K562 (cell line): ENCODE results near the gene BEST3. TPM values are rescaled to one million over a fixed set of nuclear protein-coding genes. Genes with fewer than 3 reads are reported as not detected.

ENCODE experiments used
- ATAC-seq: fragments of 200-7000 bp; cut with Tn5 transposase; 3 replicates; pipeline ENCODE4 v1.9.1; 2020; ENCODE audit warnings: moderate library complexity
- BruUV-seq: library from RNA; stranded (reverse); fragments of 400-500 nt; replicated peaks from 2 replicates; lab custom pipeline; 2021; lab: Mats Ljungman, UMichigan
- CTCF ChIA-PET: fragments of 300-600 bp; formaldehyde crosslinking; extraction: SDS; loops from one replicate; lab custom pipeline; 2021; ENCODE audit warnings: low intra/inter-chr PET ratio; lab: Yijun Ruan, JAX
- POLR2A ChIA-PET: fragments of 300-600, 350-650 bp; sonication (Branson Sonifier 250); formaldehyde crosslinking; extraction: SDS; loops from one replicate; lab custom pipeline; 2021; ENCODE audit warnings: antibody characterized with exemption, inconsistent platforms; lab: Yijun Ruan, JAX
- DNase-seq, 4 experiments: peaks; one replicate each; pipeline versions ENCODE4 v3.0.0 to v3.0.0-alpha.2; 2011 to 2018; ENCODE audit warnings: low spot score in 3 of 4, mixed read lengths in 3 of 4; ENCODE audit errors: extremely low read depth in 1 of 4
- FAIRE-seq: peaks from 2 replicates; lab custom pipeline; 2011; peaks lifted over from hg19 to GRCh38; lab: Jason Lieb, UNC
- H2AFZ ChIP-seq: 2 replicates; pipeline ENCODE4 v1.6.0; 2011; ENCODE audit warnings: low read depth, low read length, control low read depth, inconsistent platforms
- H3K27ac ChIP-seq: fragments of 200-600 bp; 3 replicates; pipeline ENCODE4 v1.8.0; 2011; ENCODE audit warnings: low read depth, mild to moderate bottlenecking, control low read depth, inconsistent platforms, low read length, moderate library complexity, mixed read lengths; ENCODE audit errors: extremely low read depth
- H3K27me3 ChIP-seq, 2 experiments: fragments of 300-600 bp in 1 of 2; 2 replicates in 1 of 2; 3 replicates in 1 of 2; pipeline versions ENCODE4 v1.6.0 to v1.8.0; 2011; ENCODE audit warnings: inconsistent platforms in 2 of 2, low read length in 2 of 2, mild to moderate bottlenecking in 1 of 2, mixed read lengths in 1 of 2, moderate library complexity in 1 of 2; ENCODE audit not compliant: control insufficient read depth in 2 of 2, insufficient read depth in 2 of 2
- H3K36me3 ChIP-seq: fragments of 300-600 bp; 3 replicates; pipeline ENCODE4 v1.8.0; 2011; ENCODE audit warnings: mild to moderate bottlenecking, low read length, inconsistent platforms; ENCODE audit not compliant: control insufficient read depth, insufficient read depth
- H3K4me1 ChIP-seq, 2 experiments: fragments of 200-600 bp in 1 of 2; replicated peaks in 1 of 2; 2 replicates in 1 of 2; 3 replicates in 1 of 2; pipeline versions ENCODE4 v1.5.1 to v1.8.0; 2011; ENCODE audit warnings: inconsistent platforms in 2 of 2, low read length in 2 of 2, mild to moderate bottlenecking in 1 of 2, mixed read lengths in 1 of 2, moderate library complexity in 1 of 2; ENCODE audit not compliant: control insufficient read depth in 2 of 2, insufficient read depth in 2 of 2
- H3K4me2 ChIP-seq: 2 replicates; pipeline ENCODE4 v1.6.1; 2011; ENCODE audit warnings: low read length, control low read depth, inconsistent platforms, mixed read lengths; ENCODE audit not compliant: insufficient read depth
- H3K4me3 ChIP-seq: fragments of 200-600 bp; sonication (generic), shearing (Covaris generic); 2 replicates; pipeline ENCODE4 v1.5.1; 2016; ENCODE audit warnings: control low read depth, inconsistent platforms
- H3K79me2 ChIP-seq: fragments of 200-600 bp; 3 replicates; pipeline ENCODE4 v1.8.0; 2011; ENCODE audit warnings: low read length, inconsistent platforms; ENCODE audit not compliant: control insufficient read depth, insufficient read depth
- H3K9ac ChIP-seq, 2 experiments: 2 replicates each; pipeline versions ENCODE4 v1.6.0 to v1.6.1; 2011; ENCODE audit warnings: low read depth in 2 of 2, low read length in 2 of 2, control low read depth in 1 of 2, inconsistent platforms in 1 of 2, mild to moderate bottlenecking in 1 of 2, mixed read lengths in 1 of 2; ENCODE audit not compliant: insufficient read depth in 1 of 2
- H3K9me1 ChIP-seq: one replicate; pipeline ENCODE4 v1.6.0; 2011; ENCODE audit warnings: inconsistent platforms, mild to moderate bottlenecking, low read length, moderate library complexity; ENCODE audit not compliant: control insufficient read depth, insufficient read depth
- H3K9me3 ChIP-seq: replicated peaks from 2 replicates; pipeline ENCODE4 v1.5.1; 2011; ENCODE audit warnings: low read depth, low read length, inconsistent platforms; ENCODE audit not compliant: control insufficient read depth, insufficient read depth
- H4K20me1 ChIP-seq: replicated peaks from 2 replicates; pipeline ENCODE4 v1.6.1; 2011; ENCODE audit warnings: low read length, inconsistent platforms, mixed read lengths; ENCODE audit not compliant: control insufficient read depth, insufficient read depth
- TFAP4 ChIP-seq: sonication (generic); formaldehyde crosslinking; IDR thresholded peaks from 2 replicates; pipeline ENCODE4 v1.8.0; 2022; ENCODE audit warnings: missing genetic modification reagents, mild to moderate bottlenecking, moderate library complexity, borderline replicate concordance
- YY1 ChIP-seq, 3 experiments: IDR thresholded peaks; 2 replicates each; pipeline ENCODE4 v1.6.1; 2011; ENCODE audit warnings: low read length in 2 of 3, mild to moderate bottlenecking in 2 of 3, moderate library complexity in 2 of 3, borderline replicate concordance in 1 of 3, control low read depth in 1 of 3, low read depth in 1 of 3; ENCODE audit not compliant: insufficient read depth in 3 of 3, insufficient replicate concordance in 2 of 3, control insufficient read depth in 1 of 3, insufficient read length in 1 of 3; ENCODE audit errors: extremely low read depth in 1 of 3
- ZBTB40 ChIP-seq, 2 experiments: fragments of 450-650 bp in 1 of 2; sonication (generic) in 1 of 2; formaldehyde crosslinking in 1 of 2; IDR thresholded peaks; 2 replicates each; pipeline versions ENCODE4 v1.7.1 to v1.9.0; 2016 to 2022; ENCODE audit warnings: inconsistent platforms in 1 of 2, mild to moderate bottlenecking in 1 of 2, missing genetic modification reagents in 1 of 2
- ZNF592 ChIP-seq: fragments of 450-650 bp; IDR thresholded peaks from 2 replicates; pipeline ENCODE4 v1.6.1; 2017; ENCODE audit warnings: antibody characterized with exemption, mild to moderate bottlenecking
- WGBS: fragments of 100-300 bp; shearing (Covaris generic); methylation state at CpG from one replicate; pipeline ENCODE4 v1.1.6; 2016; ENCODE audit warnings: low coverage, mixed read lengths; ENCODE audit not compliant: insufficient coverage; ENCODE audit errors: missing lambda C conversion rate; 5-methylcytosine and 5-hydroxymethylcytosine counted together
- in situ Hi-C: fragments of 300-500 bp; cut with MboI; formaldehyde crosslinking; loops from 4 replicates; pipeline ENCODE4 v1.15.0; 2018; ENCODE audit warnings: inconsistent platforms, mixed read lengths
- intact Hi-C: fragments of 100-400 bp; cut with micrococcal nuclease; formaldehyde crosslinking; loops from 2 replicates; pipeline ENCODE4 v1.14.2; 2022
- polyA plus RNA-seq, 8 experiments: library from polyadenylated mRNA; depleted of rRNA in 4 of 8; stranded (reverse) in 5 of 8; unstranded in 3 of 8; fragments of >200 nt; fragmentation: Nextera tagmentation in 2 of 8; fragmentation: Illumina TruSeq in 1 of 8; extraction: Ambion mirVana in 2 of 8; extraction: Trizol in 1 of 8; gene quantifications; 2 replicates each; pipeline versions ENCODE4 v1.2.1 to v1.2.3, GENCODE V29; 2011 to 2014; ENCODE audit warnings: inconsistent platforms in 1 of 8, missing spikeins in 1 of 8
- total RNA-seq, 7 experiments: library from RNA; depleted of rRNA in 6 of 7; stranded (reverse); fragments of >200 nt in 6 of 7; fragmentation: Illumina TruSeq in 2 of 7; extraction: Trizol in 2 of 7; gene quantifications; 2 replicates each; pipeline versions ENCODE4 v1.2.1 to v1.2.3, GENCODE V29; 2011 to 2021; ENCODE audit warnings: low replicate concordance in 1 of 7

Gene BEST3
- total and polyA plus RNA-seq, 9 of the 15 experiments (the other 6 are each of a cell fraction or from before 2014, with no cell fraction given) = 0.15 TPM; not detected in 8

GRCh38 chr12:69610729-69611128 lies 88.4 kb downstream of the BEST3 start, which contains the start of gene LRRC10:
Gene LRRC10, minus strand, starts transcription at chr12:69610907. Its CDS starts 69 bp downstream, at chr12:69610838.
- Histone ChIP-seq H3K4me1 (peaks cover 14 to 16% of the 10 kb centered on the region in 2 experiments), H3K9me1 (no peaks in the 10 kb centered on the region), H3K4me3 (no peak within 1 kb of the TSS), H2AFZ (peak within 1 kb of the TSS; percentile 64), H3K9ac (peak within 1 kb of the TSS in 1 of 2 experiments; percentile 62; a peak in 2 of 4 replicates), H3K79me2 (no peaks in the 10 kb centered on the region), H3K36me3 (no peaks in the 10 kb centered on the region), H3K27me3 (no peaks in the 10 kb centered on the region; a peak in 1 of 5 replicates), H3K9me3 (0 out of 2 replicates have a peak, but pooled peaks cover 3% of the 10 kb centered on the region), H3K4me2 (peak within 1 kb of the TSS; percentile 27; the same call in 1 of the 2 replicates), H3K27ac (no peak within 1 kb of the TSS), H4K20me1 (no peaks in the 10 kb centered on the region)
- peak in 2 of 4 experiments; percentile 27 to 48 for DNase-seq
- POLR2A ChIA-PET = interaction anchor here (1.1 to 1.8 kb wide), 4 partner anchors 11 to 18 kb away, joined by 3 to 6 read pairs (median 4); no protein-coding TSS in a partner anchor
- WGBS = 42% methylated on average over 10 of the region's 11 CpGs
- no TSS peak for BruUV-seq
- ATAC-seq = peak; percentile 62
- in situ Hi-C loops (no loop called here), intact Hi-C loops (no loop called here)
- CTCF ChIA-PET = no interaction called here
- no peak for FAIRE-seq
- TF ChIP-seq ZBTB40 (IDR thresholded peaks at IDR 0.05) (no peak), ZBTB40 (CRISPR knock-in tag; IDR thresholded peaks at IDR 0.05) (no peak), ZNF592 (0 out of 2 replicates have a peak, but pooled peaks have one; percentile 27), YY1 (IDR thresholded peaks at IDR 0.05; ENCODE audit: borderline replicate concordance in 1 of 3, control insufficient read depth in 1 of 3, extremely low read depth in 1 of 3, insufficient read depth in 3 of 3, insufficient read length in 1 of 3, insufficient replicate concordance in 2 of 3, low read depth in 1 of 3, low read length in 2 of 3) (peak in 1 of 3 experiments; percentile 17), TFAP4 (CRISPR knock-in tag) (peak; percentile 20; the same call in 1 of the 2 replicates)
